GM21737 (cell line): ENCODE data around the gene CCNQ.

ENCODE experiments used
- ATAC-seq: cut with Tn5 transposase; IDR thresholded peaks from one replicate; pipeline ENCODE4 v1.9.1; 2021; ENCODE audit warnings: mild to moderate bottlenecking, moderate library complexity; ENCODE audit not compliant: unreplicated experiment

CCNQ gene

DNA sequence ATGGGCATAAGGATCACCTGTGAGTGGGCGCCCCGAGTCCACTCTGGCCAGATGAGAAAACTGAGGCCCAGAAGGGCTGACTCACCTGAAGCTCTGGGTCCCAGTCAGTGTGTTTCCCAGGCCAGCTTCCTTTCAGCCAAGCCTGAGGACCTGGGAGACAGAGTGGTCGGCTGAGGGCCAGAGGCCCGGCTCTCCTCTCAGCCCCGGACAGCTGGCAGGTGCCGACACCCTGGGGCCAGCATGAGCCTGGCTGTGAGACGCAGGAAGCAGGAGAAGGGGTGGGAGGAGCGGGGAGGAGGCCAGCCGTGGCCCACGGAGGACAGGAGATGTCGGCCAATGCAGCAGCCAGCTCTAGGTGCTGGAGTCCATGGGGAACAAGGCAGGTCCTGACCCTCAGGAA, 52.6 kb downstream of the CCNQ start:
- no peak for ATAC-seq

DNA sequence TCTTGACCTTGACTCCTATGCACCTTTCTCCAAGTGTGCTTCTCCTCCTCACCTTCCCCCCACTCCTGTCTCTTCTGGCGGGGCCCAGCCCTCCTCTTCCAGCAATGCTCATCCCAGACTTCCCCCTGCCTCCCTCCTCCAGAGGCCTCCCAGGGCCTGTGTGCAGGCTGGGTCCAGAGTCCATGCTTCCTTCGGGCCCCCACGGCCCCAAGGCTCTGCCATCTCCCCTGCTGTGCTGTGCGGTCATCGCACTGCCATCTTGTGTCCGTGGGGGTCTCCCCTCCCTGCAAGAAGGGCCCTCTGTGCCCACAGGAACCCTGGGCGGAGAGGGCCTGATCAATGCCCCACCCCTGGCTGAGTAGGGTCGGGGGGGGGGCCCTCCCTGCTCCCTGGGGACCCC, 54.2 kb downstream of the CCNQ start:
- ATAC-seq = no peak

DNA sequence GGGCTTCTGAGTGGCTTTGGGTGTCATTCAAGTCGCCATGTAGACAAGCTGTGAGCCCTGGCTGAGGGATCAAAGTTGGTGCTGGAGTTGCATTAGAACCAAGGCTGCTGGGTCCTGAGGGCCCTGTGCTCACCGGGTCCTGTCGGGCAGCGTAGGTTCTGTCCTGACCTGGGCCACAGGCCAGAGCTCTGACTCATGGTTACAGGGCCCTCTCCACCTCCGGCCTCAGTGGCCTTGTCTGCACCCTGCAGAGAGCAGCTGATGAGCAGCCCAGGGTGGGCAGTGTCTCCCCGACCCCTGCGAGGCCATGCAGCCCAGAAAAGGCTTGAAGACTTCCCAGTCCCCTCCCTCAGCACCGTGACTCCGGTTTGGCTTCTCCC, 59.0 kb downstream of the CCNQ start:
- no peak for ATAC-seq

DNA sequence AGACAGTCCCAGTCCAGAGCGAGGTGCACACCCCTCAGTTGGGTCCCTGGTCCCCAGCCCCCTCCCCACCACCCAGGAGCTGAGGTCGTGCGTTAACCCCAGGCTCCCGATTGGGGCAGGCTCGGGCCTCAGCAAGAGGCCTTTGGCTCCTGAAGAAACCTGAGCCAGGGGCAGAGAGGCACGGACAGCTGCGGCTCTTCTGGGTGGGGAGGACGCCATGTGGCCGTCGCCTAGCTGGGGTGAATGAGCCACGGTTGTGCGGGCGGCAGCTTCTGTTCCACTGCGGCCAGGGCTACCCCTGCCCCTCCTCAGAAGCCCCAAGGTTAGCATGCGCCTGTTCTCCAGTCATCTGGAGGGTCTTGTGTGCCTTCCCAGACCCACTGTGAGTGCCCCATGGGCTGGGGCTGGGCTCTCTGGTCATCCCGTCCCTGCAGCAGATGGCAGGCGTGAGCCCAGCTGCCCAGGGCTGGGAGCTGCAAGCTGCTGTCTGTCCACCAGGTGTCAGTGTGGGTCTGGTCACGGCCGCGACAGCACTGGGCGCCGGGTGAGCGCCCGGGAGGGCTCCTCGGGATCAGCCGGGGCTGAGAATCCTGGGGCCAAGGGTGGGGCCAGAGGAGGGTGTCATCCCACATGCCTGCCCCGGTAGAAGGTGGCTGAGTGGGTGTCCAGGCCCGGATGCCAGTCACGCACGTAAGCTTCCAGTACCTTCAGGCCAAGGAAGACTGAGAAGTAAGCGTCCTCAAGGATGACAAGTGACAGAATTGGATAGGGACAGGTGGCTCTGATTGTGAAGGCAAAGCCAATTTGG, 59.6 kb downstream of the CCNQ start:
- ATAC-seq = no peak

DNA sequence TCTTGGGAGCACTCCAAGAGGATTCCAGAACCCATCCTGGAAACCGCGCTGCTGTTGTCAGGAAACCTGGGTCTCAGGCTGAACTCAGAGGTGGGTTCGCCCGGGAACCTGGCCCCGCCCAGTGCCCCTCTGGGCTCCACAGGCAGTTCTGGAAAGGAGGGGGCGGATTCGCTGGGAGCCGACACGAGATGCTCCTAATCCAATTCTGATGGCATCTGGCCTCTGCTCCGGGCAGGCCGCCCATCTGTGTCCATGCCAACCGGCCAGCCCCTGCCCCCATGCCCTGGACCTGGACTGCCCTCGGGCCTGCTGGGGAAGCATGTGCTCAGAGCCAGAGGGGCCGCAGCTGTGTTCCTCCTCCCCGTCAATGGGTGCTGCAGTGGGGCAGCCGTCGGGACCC, 60.5 kb downstream of the CCNQ start:
- no peak for ATAC-seq
